ENCODE data around the gene SASH1. TPM values are rescaled to one million over a fixed set of nuclear protein-coding genes. Genes with fewer than 3 reads are reported as not detected.

SASH1 gene
- total RNA-seq, 1 experiment from 2014 or later: 33.2 TPM

DNA sequence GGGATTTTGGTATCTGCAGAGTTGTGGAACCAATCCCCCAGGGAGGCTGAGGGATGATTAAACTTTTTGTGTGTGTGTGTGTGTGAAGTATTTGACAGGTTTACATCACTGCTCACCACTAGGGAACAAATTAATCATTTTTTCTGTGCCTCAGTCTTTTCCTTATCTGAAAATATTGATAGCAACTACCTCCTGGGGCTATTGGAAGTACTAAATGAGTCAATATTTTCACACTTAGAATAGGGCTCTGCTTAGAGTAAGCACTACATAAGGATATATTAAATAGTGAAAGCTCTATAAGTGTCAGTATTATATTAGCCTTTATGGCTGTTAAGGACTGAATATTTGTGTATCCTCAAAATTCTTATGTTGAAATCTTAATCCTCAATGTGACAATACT lies 249.0 kb downstream of the SASH1 start:
- Histone ChIP-seq H2BK5ac (ENCODE audit: insufficient read length, low read length) (no peak overlapping the region), H3K9me3 (ENCODE audit: control insufficient read depth, low read depth, low read length) (peaks cover 5% of the 10 kb centered on the region), H2AK5ac (ENCODE audit: insufficient read length, low read length) (no peak overlapping the region), H2BK20ac (ENCODE audit: low read depth, low read length, poor library complexity, severe bottlenecking) (no peak overlapping the region), H3T11ph (ENCODE audit: low read length) (no peak overlapping the region), H2AFZ (ENCODE audit: low read length) (no peak overlapping the region), H3K18ac (ENCODE audit: insufficient read length, low read depth, low read length) (no peak overlapping the region), H3K23me2 (ENCODE audit: insufficient read length, low read depth, low read length, poor library complexity, severe bottlenecking) (no peaks in the 10 kb centered on the region), H3K14ac (ENCODE audit: insufficient read depth, low read length) (no peak overlapping the region), H3K27me3 (ENCODE audit: insufficient read depth, low read length) (no peaks in the 10 kb centered on the region), H2BK120ac (ENCODE audit: low read depth, low read length, poor library complexity, severe bottlenecking) (no peak overlapping the region), H2BK15ac (ENCODE audit: low read depth, low read length) (no peak overlapping the region), H4K91ac (ENCODE audit: insufficient read length, low read depth, low read length) (no peak overlapping the region), H3K4me1 (ENCODE audit: insufficient read depth, low read length) (no peaks in the 10 kb centered on the region), H3K9ac (ENCODE audit: extremely low read depth, insufficient read length, low read length) (no peak overlapping the region), H3K23ac (ENCODE audit: insufficient read length, low read depth, low read length) (no peak overlapping the region), H4K8ac (replicated peaks; ENCODE audit: insufficient read length, low read depth, low read length) (no peak overlapping the region), H3K79me1 (ENCODE audit: insufficient read depth, low read depth, low read length, poor library complexity, severe bottlenecking) (no peaks in the 10 kb centered on the region), H3K4me2 (ENCODE audit: insufficient read depth, insufficient read length, low read length) (no peak overlapping the region), H3K27ac (ENCODE audit: insufficient read length, low read depth, low read length) (no peak overlapping the region), H3K79me2 (ENCODE audit: insufficient read depth, low read length) (no peaks in the 10 kb centered on the region), H2BK12ac (ENCODE audit: insufficient read length, low read depth, low read length) (no peak overlapping the region), H3K4ac (ENCODE audit: low read depth, low read length) (no peak overlapping the region), H3K56ac (ENCODE audit: insufficient read length, low read depth, low read length) (no peak overlapping the region), H4K5ac (ENCODE audit: insufficient read length, low read depth, low read length) (no peak overlapping the region), H4K20me1 (ENCODE audit: control insufficient read depth, insufficient read depth, insufficient read length) (no peaks in the 10 kb centered on the region)
- Mint-ChIP-seq H3K4me3 (no peak overlapping the region), H3K36me3 (ENCODE audit: insufficient read depth in 1 of 3, low read depth in 3 of 3) (peaks cover 3 to 25% (median 17%) of the 10 kb centered on the region in 3 experiments), H3K27ac (no peak overlapping the region), H3K9me3 (peaks cover 18 to 28% of the 10 kb centered on the region in 2 experiments), H3K4me1 (peaks cover 6 to 9% of the 10 kb centered on the region in 2 experiments; a peak in 3 of 4 replicates), H3K27me3 (ENCODE audit: low read depth) (no peaks in the 10 kb centered on the region; the same call in none of the 2 replicates)
- DNase-seq: no peak
- TF ChIP-seq, protein P1, sequence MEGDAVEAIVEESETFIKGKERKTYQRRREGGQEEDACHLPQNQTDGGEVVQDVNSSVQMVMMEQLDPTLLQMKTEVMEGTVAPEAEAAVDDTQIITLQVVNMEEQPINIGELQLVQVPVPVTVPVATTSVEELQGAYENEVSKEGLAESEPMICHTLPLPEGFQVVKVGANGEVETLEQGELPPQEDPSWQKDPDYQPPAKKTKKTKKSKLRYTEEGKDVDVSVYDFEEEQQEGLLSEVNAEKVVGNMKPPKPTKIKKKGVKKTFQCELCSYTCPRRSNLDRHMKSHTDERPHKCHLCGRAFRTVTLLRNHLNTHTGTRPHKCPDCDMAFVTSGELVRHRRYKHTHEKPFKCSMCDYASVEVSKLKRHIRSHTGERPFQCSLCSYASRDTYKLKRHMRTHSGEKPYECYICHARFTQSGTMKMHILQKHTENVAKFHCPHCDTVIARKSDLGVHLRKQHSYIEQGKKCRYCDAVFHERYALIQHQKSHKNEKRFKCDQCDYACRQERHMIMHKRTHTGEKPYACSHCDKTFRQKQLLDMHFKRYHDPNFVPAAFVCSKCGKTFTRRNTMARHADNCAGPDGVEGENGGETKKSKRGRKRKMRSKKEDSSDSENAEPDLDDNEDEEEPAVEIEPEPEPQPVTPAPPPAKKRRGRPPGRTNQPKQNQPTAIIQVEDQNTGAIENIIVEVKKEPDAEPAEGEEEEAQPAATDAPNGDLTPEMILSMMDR (conservative IDR thresholded peaks at IDR 0.05): no peak
